ENCODE data around the gene RABIF.
A peak's percentile ranks its signal among the peaks of the same experiment; 100 is the strongest.

Gene RABIF

GRCh38 chr1:202871367-202871766 is 17.6 kb downstream of the RABIF start:
- no peak for DNase-seq

- no peak for DNase-seq
Observed at GRCh38 chr1:202862679-202863560, 26.0 kb downstream of the RABIF start.

- DNase-seq, result peak; percentile 11
Observed at GRCh38 chr1:202861420-202862132, 27.4 kb downstream of the RABIF start.

DNA sequence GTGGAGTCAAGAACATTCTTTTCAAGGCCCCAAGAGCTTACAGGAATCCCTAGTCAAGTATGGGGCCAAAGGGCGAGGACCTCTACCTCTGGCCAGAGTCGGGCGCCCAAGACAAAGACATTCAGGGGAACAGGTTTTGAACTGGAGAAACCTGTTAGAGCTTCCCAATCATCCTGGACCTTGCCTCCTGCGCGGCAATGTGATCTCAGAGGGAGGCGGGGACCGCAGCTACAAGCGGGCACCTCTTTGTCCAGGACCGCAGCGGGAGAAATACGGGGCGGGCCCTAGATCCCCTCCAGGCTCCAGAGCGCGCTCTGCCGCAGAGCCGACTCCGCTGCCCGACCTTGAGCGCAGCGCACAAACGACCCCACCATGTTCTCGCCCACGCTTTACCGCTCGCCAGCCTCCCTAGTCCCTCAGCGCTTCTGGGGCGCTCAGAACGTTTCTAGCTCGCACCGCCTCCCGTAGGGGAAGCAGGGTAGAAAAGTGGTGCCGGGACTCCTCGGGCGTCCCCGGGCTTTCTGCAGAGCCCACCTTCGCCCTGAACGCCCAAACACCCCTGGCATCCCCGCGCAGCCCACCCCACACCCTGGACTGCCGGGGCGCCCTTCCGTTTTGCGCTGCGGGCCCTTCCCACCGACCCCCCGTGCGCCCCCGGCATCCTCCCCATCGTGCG is 28.1 kb downstream of the RABIF start:
- peak; percentile 16 for DNase-seq

DNA sequence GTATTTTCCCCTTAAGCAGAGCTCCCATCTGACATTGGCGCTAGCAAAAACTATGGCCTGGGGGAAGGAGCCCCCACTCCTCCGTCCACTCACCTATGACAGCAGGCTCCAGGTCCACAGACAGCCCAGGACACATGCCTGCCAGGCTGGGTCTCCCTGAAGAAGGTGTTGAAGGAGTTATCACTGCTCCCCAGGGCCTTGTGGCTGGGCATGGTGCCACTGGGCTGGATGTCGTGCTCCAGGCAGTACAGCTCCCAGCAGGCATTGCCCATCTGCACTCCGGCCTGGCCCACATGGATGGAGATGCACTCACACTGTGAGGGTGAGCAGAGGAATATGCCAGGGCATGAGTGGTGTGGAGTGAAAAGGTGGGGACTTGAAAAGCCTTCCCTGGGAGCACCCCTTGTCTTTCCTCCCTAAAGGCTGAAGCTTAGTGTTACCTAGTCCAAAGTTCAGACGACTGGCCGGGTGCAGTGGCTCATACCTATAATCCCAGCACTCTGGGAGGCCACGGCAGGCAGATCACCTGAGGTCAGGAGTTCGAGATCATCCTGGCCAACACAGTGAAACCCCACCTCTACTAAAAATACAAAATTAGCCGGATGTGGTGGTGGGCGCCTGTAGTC is 30.0 kb downstream of the RABIF start:
- no peak for DNase-seq

GRCh38 chr1:202858331-202858730 is 30.6 kb downstream of the RABIF start:
- no peak for DNase-seq

- no peak for DNase-seq
Observed at GRCh38 chr1:202857136-202857610, 31.8 kb downstream of the RABIF start.

GRCh38 chr1:202856014-202856413 is 32.9 kb downstream of the RABIF start:
- no peak for DNase-seq

- DNase-seq, result no peak
Observed at GRCh38 chr1:202854787-202855186, 34.2 kb downstream of the RABIF start.

GRCh38 chr1:202852163-202852904 is 36.6 kb downstream of the RABIF start:
- DNase-seq, result no peak

DNA sequence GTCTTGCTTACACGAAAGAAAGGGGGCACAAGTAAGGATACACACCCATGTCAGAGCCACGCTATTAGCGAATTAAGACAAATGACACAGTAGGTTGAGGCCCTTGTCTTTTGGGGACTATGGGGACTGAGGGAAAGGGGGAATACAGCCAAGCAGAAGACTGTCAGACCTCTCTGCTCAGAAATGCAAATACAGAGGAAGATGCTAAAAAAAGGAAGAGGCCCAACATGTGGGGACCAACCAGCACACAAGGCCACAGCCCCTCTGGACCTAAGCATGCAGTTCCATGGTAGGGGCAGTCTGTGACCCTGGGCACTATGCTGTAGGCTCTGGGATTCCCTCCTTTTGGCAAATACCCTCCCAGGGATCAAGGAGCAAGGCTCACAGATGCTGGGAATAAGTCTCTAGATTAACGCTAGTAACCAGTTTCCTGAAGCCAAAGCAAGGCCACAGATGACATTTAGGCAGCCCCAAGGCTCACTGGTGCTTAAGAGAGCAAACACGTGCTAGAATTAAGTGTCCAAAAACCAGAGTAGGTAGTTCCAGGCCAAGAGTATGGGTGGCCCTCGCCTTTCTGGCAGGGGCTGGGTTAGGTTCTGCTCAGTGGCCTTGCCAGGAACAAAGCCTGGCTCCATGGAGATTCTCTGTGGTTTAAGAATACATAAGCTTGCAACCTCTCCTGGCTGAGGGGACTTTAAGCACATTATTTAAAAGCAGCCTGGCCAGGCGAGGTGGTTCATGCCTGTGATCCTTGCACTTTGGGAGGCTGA is 38.2 kb downstream of the RABIF start:
- no peak for DNase-seq

DNA sequence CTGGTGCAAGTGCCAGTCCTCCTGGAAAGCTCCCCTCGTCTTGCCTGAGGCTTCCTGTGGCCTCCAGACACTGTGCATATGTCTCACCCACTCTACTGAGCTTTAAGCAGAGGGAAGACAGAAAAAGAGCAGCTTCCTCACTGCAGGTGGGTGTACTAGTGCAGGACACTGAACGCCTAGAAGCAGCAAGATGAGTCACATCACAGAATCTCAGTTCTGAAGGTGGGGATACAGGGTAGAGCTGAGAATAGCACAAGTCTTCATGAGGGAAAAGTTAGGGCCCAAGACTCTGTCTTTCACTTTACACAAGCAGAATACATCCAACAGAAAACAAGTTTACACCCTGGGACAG is 40.8 kb downstream of the RABIF start:
- no peak for DNase-seq

GRCh38 chr1:202844935-202845334 is 44.0 kb downstream of the RABIF start:
- DNase-seq, result no peak

- DNase-seq, result no peak
Observed at GRCh38 chr1:202844259-202844658, 44.7 kb downstream of the RABIF start.

GRCh38 chr1:202843081-202843480 is 45.9 kb downstream of the RABIF start:
- no peak for DNase-seq

DNA sequence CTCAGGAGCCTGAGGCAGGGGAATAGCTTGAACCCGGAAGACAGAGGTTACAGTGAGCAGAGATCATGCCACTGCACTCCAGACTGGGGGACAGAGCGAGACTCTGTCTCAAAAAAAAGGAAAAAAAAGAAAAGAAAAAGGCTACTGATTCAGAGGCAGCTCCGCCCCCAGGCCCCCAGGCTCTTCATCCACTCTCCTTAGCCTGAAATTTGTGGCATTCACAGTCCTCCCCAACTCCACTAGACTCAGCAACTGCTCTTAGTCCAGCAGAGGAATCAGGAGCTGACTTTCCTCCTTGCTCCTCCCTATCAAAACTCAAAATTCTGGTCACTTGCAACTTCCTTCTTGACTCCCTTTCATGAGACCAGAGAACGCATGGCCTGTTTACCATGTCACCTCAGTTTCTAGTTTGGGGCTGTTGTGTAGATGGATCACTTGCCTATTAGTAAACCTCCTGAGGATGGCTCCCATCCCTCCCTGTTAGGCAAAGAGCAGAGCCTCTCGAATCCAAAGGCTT is 51.1 kb downstream of the RABIF start:
- DNase-seq, result no peak

- no peak for DNase-seq
Observed at GRCh38 chr1:202836623-202837403, 52.1 kb downstream of the RABIF start.

- DNase-seq, result no peak
Observed at GRCh38 chr1:202835548-202836072, 53.3 kb downstream of the RABIF start.

DNA sequence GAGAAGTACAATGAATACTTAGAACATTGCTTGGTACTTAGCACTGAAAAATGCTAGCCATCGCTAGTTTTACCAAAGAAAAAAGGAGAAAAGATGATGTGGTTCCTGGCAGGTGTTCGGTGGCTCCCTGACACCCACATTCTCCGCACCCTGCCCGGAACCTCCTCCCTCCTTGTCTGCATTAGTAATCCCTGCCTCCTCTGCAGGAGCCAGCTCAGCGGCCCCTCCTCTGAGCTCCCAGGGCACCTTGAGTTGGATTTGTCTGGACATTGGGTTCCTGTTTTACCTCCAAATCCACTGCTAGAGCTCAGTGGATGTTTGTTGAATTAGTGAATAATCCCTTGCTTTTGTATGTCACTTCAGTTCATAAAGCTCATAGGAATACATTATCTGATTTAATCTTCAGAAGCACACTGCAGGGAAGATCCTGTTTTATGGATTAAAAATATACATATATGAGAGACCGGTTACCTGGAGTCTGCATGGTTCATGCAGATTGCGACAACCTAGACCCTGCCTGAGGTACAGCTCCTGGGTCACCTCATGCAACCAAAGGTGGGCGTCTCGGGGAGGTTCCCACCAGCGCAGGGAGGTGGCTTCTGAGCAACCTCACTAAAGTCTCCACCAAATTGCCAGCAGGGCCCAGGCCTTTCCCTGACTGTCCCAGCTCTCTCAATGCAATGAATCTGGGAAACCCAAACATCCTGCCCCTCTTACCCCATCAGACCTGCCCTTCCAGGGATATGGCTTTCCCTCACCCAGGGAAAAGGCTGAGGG is 54.0 kb downstream of the RABIF start:
- no peak for DNase-seq
